Ovary (tissue), 9 donors: ENCODE data around the gene MICALL1. TPM values are rescaled to one million over a fixed set of nuclear protein-coding genes. Genes with fewer than 3 reads are reported as not detected.

ENCODE experiments used
- DNase-seq, 5 donors: peaks; one replicate each; pipeline ENCODE4 v3.0.0-alpha.2; 2019 to 2020
- H3K27ac ChIP-seq, 2 donors: fragments of 200-600 bp; one replicate each; pipeline versions ENCODE4 v1.5.1 to v1.8.0; 2019 to 2022
- H3K27me3 ChIP-seq: fragments of 200-600 bp; one replicate; pipeline ENCODE4 v1.8.0; 2022
- H3K36me3 ChIP-seq: fragments of 200-600 bp; sonication (generic); one replicate; pipeline ENCODE4 v1.5.1; 2019
- H3K4me1 ChIP-seq: one replicate; pipeline ENCODE4 v1.8.1; 2013; ENCODE audit warnings: mild to moderate bottlenecking, moderate library complexity; ENCODE audit not compliant: insufficient read depth
- H3K4me3 ChIP-seq: fragments of 200-600 bp; sonication (generic); one replicate; pipeline ENCODE4 v1.5.1; 2017
- H3K9me3 ChIP-seq, 2 donors: fragments of 200-600 bp in 1 of 2; sonication (generic) in 1 of 2; one replicate each; pipeline versions ENCODE4 v1.5.1 to v1.8.1; 2013 to 2019; ENCODE audit warnings: mild to moderate bottlenecking in 1 of 2, moderate library complexity in 1 of 2
- CTCF ChIP-seq, 3 donors: fragments of 450-650 bp in 2 of 3; fragments of 200-600 bp in 1 of 3; IDR thresholded peaks; one replicate each; pipeline versions ENCODE4 v1.5.1 to v1.8.0; 2016 to 2022; ENCODE audit warnings: antibody characterized with exemption in 3 of 3, mild to moderate bottlenecking in 1 of 3
- EP300 ChIP-seq: sonication (generic); formaldehyde crosslinking; IDR thresholded peaks from one replicate; pipeline ENCODE4 v1.6.1; 2017; ENCODE audit warnings: antibody characterized with exemption
- POLR2A ChIP-seq: fragments of 450-650 bp; IDR thresholded peaks from one replicate; pipeline ENCODE4 v1.6.1; 2017; ENCODE audit warnings: antibody characterized with exemption, mild to moderate bottlenecking, moderate library complexity
- WGBS, 3 donors: extraction: QIAGEN DNeasy Blood & Tissue Kit in 1 of 3; methylation state at CpG; one replicate each; pipeline versions ENCODE4 v1.1.5 to v1.1.7; 2013 to 2017; 5-methylcytosine and 5-hydroxymethylcytosine counted together
- intact Hi-C, 4 donors: fragments of 100-400 bp; cut with DNase I; formaldehyde crosslinking; loops; one replicate each; pipeline versions ENCODE4 v1.11.0 to v1.15.1; 2022 to 2023
- polyA plus RNA-seq, 2 donors: library from polyadenylated mRNA; stranded (reverse); fragments of 200-250 nt in 1 of 2; fragments of 350-450 nt in 1 of 2; fragmentation: Illumina TruSeq in 1 of 2; extraction: RNeasy Lipid Tissue Mini Kit (QIAGEN cat#74804) in 1 of 2; gene quantifications; one replicate each; pipeline ENCODE4 v1.2.3, GENCODE V29; 2013 to 2014
- total RNA-seq, 7 donors: library from RNA; depleted of rRNA in 2 of 7; stranded (reverse); fragments of >200 nt in 2 of 7; fragmentation: NEBNext Ultra II Directional in 3 of 7; extraction: Animal tissue kit (Norgen Biotek cat#: 25700) in 3 of 7; gene quantifications; one replicate each; pipeline versions ENCODE4 v1.1.0 to v1.2.4, GENCODE V29; 2016 to 2023
- donor health status: DM: no; HTN: no; CAD: no; lungs with moderate emphysema.
- donor health status: DM: no; HTN: no; CAD: no.
- donor health status: Bipolar disorder and iron deficiency.
- donor health status: DM: yes; HTN: yes; CAD: no.
- donor health status: DM: no; HTN: no; CAD: no.
- donor health status: DM: yes; HTN: yes; CAD: no.

The MICALL1 gene
- total and polyA plus RNA-seq, 9 donors, result 6.2 to 30.0 (median 17.4) TPM

- H3K36me3 ChIP-seq, result no peaks in the 10 kb centered on the region
- no peak for TF ChIP-seq CTCF (IDR thresholded peaks at IDR 0.05)
- TF ChIP-seq POLR2A, result no peak
- TF ChIP-seq EP300, result no peak
- DNase-seq, result no peak
- no peaks in the 10 kb centered on the region for H3K9me3 ChIP-seq
- peaks cover 2% of the 10 kb centered on the region for H3K4me1 ChIP-seq
- intact Hi-C loops, result no loop called here
- WGBS, 3 donors, result 83 to 88% (median 87%) methylated on average over 8 of the region's 8 CpGs
- H3K27me3 ChIP-seq, result no peaks in the 10 kb centered on the region
- H3K27ac ChIP-seq, result no peak overlapping the region
- no peak overlapping the region for H3K4me3 ChIP-seq
These were observed 6.1 kb downstream of the MICALL1 start for GRCh38 chr22:37912171-37912570.

- H3K4me3 ChIP-seq, result no peak overlapping the region
- intact Hi-C loops, result no loop called here
- 74 to 78% (median 74%) methylated on average over 7 of the region's 7 CpGs for WGBS, 3 donors
- TF ChIP-seq CTCF (IDR thresholded peaks at IDR 0.05), result no peak
- no peak for TF ChIP-seq EP300
- no peak for TF ChIP-seq POLR2A
- no peak overlapping the region for H3K27ac ChIP-seq
- no peaks in the 10 kb centered on the region for H3K9me3 ChIP-seq
- no peaks in the 10 kb centered on the region for H3K27me3 ChIP-seq
- no peak for DNase-seq
- no peaks in the 10 kb centered on the region for H3K36me3 ChIP-seq
- no peaks in the 10 kb centered on the region for H3K4me1 ChIP-seq
These were observed 7.2 kb downstream of the MICALL1 start for GRCh38 chr22:37913233-37913721.

GRCh38 chr22:37916311-37916710, 10.2 kb downstream of the MICALL1 start:
- Histone ChIP-seq H3K4me1 (no peaks in the 10 kb centered on the region), H3K27ac (no peak overlapping the region), H3K27me3 (no peaks in the 10 kb centered on the region), H3K9me3 (no peaks in the 10 kb centered on the region), H3K4me3 (no peak overlapping the region), H3K36me3 (no peaks in the 10 kb centered on the region)
- no peak for DNase-seq
- TF ChIP-seq POLR2A (no peak), CTCF (IDR thresholded peaks at IDR 0.05) (no peak), EP300 (no peak)
- intact Hi-C loops, result no loop called here
- WGBS, 3 donors, result 39 to 53% (median 45%) methylated on average over 5 of the region's 5 CpGs

- no peaks in the 10 kb centered on the region for H3K27me3 ChIP-seq
- no peaks in the 10 kb centered on the region for H3K36me3 ChIP-seq
- WGBS, 3 donors, result 68 to 80% (median 78%) methylated on average over 4 of the region's 4 CpGs
- no peak for TF ChIP-seq POLR2A
- no peak for TF ChIP-seq CTCF (IDR thresholded peaks at IDR 0.05)
- TF ChIP-seq EP300, result no peak
- intact Hi-C loops, result no loop called here
- H3K4me3 ChIP-seq, result no peak overlapping the region
- no peaks in the 10 kb centered on the region for H3K4me1 ChIP-seq
- H3K27ac ChIP-seq, result no peak overlapping the region
- DNase-seq, result no peak
- no peaks in the 10 kb centered on the region for H3K9me3 ChIP-seq
These were observed 11.9 kb downstream of the MICALL1 start for GRCh38 chr22:37917874-37918548.
